ENCODE results near the gene CROCC.
A peak's percentile ranks its signal among the peaks of the same experiment; 100 is the strongest.

The CROCC gene

DNA sequence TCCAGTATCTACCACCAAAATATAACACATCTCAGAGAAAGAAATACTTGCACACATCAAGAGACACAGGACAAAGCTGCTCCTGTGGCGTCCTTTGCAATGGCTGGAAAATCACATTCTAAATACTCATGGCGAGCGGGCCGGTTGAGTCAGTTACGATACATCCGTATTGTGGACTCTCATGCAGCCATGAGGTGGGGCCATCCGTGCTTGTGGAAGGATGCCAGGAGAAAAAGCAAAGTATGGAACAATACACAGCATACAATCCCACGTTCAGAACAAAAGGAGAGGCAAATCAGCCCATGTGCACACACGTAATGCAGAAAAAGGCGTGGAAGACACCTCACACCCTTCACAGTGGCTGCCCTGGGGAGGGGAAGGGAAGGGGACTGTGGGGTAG, 76.9 kb downstream of the CROCC start:
- H3K4me3 ChIP-seq (ENCODE audit: low read length): no peak overlapping the region
- no peak for DNase-seq (ENCODE audit: low read depth, low spot score)

DNA sequence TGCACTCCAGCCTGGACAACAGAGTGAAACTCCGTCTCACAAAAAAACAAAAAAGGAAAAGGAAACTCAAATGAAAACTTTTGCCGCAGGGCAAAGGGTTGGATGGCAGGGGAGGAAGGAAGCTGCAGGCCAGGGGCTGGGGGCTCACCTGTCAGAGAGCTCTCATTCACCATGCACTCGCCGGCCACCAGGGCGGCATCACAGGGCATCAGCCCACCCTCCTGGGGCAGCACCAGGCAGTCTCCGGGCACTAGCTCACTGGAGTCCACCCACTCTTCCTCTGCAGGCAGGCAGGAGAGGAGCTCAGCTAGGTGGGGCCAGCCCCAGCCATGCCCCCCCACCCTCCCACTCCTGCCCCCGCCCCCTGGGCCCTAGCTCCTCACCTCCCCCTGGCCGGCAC, 78.1 kb downstream of the CROCC start:
- no peak for DNase-seq (ENCODE audit: low read depth, low spot score)
- H3K4me3 ChIP-seq (ENCODE audit: low read length): no peak overlapping the region

DNA sequence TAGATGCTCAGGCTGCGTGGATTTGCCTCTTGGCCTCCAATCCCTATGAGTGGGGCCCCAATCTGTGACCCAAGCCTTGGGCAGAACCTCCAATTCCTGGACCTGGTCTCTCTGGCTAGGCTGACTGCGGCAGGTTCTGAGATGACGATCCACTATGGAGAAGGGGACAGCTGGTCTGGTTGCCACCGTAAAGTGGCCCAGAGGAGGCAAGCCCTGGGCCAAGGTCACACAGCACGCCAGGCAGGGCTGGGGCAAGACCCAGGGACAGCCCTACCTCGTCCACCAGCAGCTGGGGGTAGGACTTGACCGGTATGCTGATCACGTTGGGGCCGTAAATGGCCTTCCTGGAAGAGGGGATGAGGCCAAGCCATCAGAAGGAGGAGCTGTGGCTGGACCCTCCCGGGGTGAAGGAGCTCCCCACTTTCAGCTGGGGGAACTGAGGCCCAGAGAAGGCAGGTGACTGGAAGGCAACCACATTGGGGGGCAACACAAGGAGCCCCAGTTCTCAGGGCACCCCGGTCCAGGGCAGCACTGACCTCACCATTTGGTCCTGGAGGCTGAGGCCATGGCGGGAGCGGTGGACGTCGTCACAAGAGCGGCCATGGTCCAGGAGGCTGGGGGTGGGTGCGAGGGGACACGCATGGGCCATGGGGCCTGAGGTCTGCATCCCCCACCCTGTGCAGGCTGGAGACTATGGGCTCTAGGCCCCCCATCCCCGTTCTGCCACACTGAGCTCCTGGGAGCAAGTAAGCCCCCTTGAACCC, 80.2 kb downstream of the CROCC start:
- H3K4me3 ChIP-seq (ENCODE audit: low read length): no peak overlapping the region
- no peak for DNase-seq (ENCODE audit: low read depth, low spot score)

DNA sequence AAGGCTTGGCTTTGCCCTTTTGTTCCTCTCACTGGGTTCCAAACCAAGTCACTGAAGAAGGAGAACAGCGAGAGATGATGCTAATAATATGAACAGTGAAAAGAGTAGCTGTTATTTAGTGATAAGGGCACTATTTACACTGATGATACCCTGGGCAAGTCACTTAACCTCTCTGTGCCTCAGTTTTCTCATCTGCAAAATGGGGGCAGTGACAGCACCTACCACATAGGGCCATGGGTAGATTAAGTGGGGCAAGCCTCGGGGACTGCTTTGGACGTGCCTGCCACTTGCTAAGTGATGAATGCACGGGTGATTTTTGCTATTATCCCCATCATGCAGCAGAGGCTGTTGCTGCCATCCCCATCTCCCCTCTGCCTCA, 80.8 kb downstream of the CROCC start:
- no peak for DNase-seq (ENCODE audit: low read depth, low spot score)

DNA sequence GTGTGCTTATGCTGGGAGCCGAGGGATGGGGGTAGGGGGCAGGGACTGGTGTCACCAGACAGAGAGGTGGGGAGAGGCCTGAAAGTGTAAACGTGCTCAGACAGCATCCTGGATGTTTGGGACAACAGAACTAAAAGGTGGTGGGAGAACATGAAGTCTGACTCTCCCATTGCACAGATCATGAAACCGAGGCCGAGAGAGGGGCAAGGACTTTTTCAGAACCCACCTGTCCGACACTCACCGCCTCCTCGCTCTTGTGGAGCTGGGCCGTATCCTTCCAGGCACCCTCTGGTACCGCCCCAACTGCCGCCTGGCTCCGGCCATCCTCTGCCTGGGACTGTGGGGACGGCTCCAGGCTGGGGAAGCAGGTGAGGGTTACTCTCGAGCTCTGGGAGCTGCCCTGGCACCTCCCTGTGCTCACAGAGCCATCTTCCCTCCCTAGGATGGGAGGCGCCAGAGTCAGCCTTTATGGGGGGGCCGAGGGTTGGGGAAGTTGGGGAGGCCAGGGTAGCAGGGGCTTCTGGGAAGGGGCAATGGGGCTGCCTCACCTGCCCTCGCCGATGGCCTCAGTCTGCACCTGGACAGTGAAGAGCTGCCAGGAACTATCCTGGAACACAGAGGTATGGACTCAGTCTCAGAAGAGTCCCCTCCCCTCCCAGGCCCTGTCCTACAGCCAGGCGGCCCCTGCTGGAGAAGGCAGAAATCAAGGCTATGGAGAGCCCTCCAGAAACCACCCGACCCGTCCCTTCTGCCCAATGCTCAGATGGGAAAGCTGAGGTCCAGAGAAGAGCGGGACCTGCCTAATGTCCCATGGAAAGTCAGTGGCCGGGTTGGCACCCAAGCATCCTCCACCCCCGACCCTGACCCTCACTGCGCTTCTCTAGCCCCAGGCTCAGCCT, 83.0 kb downstream of the CROCC start:
- DNase-seq (ENCODE audit: low read depth, low spot score): no peak
- no peak overlapping the region for H3K4me3 ChIP-seq (ENCODE audit: low read length)

More for the DNA sequence above, 80.8 kb downstream of the CROCC start:
- H3K4me3 ChIP-seq (ENCODE audit: low read length): no peak overlapping the region

DNA sequence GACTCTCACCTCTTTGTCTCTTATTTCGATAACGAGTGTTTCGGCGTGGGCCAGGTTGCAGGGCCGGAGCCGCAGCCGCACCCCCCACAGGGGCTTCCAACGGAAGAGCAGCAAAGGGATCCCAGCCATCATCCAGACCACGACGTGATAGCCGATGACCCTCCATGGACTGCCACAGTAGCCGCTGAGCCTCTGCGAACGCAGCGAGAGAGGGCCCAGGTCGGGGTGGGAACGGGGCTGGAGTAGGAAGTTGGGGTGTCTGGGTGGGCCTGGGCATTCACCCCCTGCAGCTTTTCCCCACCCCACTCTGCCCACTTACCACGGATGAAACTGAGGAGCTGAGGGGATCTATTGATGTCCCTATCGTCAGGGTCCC, 83.6 kb downstream of the CROCC start:
- DNase-seq (ENCODE audit: low read depth, low spot score): no peak

DNA sequence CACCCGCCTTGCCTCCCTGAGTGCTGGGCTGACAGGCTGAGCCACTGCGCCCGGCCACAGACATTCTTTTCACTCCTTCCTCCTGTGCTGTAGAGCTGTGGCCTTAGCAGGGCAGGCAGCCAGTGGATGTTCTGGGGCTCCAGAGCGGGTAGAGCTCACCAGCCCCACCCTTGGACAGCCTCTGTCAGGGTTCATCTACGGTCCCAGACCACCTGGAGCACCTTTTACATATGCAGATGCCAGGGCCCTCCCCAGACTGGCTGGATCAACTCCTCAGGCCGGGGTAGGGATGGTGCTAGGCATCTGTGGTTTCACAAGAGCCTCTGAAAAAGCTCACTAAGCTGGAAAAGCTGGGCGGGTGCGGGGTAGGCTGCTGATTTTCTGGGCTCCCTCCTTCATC, 85.4 kb downstream of the CROCC start:
- DNase-seq (ENCODE audit: low read depth, low spot score): no peak
- H3K4me3 ChIP-seq (ENCODE audit: low read length): no peak overlapping the region

More for the DNA sequence above, 83.6 kb downstream of the CROCC start:
- H3K4me3 ChIP-seq (ENCODE audit: low read length): no peak overlapping the region

DNA sequence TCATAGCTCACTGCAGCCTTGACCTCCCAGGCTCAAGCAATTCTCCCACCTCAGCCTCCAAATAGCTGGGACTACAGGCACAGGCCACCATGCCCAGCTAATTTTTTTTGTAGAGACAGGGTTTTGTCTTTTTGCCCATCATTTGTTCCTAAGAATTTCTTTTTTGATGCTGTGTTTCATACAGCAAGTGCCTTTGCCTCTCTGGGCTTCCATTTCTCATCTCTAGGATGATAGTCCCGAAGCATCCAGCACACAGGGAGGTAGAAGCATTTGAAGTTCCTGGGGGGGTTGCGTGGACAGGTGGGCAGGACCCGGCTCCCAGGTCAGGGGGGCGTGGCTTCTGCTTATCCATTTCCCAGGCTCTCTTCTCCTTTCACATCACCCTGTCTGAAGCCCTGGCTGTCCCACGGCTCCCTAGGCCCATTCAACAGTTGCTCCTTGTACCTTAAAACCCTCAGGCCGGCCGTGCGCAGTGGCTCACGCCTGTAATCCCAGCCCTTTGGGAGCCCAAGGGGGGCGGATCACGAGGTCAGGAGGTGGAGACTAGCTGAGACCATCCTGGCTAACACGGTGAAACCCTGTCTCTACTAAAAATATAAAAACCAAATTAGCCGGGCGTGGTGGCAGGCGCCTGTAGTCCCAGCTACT, 86.6 kb downstream of the CROCC start:
- no peak overlapping the region for H3K4me3 ChIP-seq (ENCODE audit: low read length)
- DNase-seq (ENCODE audit: low read depth, low spot score): no peak

DNA sequence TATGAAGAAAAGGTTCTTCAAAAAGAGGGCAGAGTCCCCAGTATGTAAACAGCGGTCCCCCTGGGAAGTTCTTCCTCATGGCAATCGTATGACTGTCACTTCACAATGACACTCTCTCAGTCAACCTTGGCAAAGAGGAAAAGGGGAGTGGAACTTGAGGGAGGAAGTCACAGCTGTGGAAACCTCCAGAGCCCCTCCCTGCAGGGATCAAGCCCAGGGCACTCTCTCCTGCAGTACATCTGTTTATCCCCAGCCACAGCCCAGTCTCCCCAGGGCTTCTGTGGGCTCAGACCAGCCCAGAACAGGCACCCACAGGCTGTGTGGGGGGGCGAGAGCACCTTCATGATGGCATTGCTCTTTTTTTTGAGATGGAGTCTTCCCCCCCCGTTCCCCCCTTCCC, 88.0 kb downstream of the CROCC start:
- DNase-seq (ENCODE audit: low read depth, low spot score): no peak
- H3K4me3 ChIP-seq (ENCODE audit: low read length): no peak overlapping the region

DNA sequence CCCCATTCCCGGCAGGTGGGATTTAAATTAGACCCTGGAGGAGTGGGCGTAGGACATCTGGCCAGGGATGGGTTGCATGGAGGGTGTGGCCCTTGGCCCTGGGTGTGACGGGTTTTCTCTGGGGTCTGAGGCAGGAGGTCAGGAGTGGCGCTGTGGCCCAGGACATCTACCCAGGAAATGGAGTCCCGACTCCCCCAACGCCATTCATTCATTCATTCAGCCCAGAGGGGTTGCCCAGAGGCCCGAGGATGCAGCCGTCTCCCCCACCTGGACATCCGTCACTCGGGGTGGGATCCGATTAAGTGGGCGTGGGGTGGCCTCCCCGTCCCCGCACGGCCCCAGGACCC, 89.3 kb downstream of the CROCC start:
- peak overlapping the region; percentile 71 for H3K4me3 ChIP-seq (ENCODE audit: low read length)
- no peak for DNase-seq (ENCODE audit: low read depth, low spot score)

DNA sequence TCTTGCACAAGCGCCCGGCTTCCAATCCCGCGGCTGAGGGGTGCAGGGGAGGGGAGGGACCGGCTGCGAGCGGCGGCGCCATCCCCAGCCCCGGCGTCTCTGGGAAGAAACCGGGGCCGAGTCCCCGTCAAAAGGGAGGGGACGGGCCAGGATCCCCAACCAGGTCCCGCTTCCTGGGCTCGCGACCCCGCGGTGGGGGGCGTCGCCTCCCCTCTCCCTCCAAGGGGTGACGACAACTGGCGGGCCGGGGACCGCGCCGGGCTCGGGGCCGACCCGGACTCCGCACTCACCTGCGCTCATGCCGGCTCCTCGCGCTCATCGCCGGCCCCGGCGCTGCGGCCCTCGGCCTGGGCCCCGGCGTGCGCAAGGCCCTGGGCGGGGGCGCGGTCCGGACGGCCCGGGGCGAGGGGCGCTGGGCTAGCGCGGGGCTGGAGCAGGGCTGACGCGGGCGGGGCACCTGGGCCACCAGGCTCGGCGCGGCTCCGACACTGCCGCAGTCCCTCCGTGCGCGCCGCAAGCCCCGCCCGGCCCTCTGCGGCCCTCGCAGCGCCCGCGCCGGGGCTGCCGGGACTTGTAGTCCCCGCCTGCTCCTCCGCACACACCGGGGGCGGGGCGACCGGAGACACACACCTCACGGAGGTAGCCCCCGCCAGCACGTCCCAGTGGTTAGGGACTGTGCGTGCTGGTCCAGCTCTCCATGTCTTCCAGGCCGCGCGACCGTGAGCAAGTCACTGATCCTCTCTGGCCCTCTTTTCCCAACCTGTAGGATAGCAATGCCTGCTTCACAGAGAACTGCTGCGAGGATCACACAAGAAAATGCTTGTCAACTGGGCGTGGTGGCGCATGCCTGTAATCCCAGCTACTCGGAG, 89.9 kb downstream of the CROCC start, which contains the start of gene ATP13A2:
TSS of gene ATP13A2 (minus strand) at position 490 of the 869 bp plus-strand sequence. CDS start at position 300, 190 bp downstream.
- DNase-seq (ENCODE audit: low read depth, low spot score): peak; percentile 66
- H3K4me3 ChIP-seq (ENCODE audit: low read length): peak within 1 kb of the TSS; percentile 71

DNA sequence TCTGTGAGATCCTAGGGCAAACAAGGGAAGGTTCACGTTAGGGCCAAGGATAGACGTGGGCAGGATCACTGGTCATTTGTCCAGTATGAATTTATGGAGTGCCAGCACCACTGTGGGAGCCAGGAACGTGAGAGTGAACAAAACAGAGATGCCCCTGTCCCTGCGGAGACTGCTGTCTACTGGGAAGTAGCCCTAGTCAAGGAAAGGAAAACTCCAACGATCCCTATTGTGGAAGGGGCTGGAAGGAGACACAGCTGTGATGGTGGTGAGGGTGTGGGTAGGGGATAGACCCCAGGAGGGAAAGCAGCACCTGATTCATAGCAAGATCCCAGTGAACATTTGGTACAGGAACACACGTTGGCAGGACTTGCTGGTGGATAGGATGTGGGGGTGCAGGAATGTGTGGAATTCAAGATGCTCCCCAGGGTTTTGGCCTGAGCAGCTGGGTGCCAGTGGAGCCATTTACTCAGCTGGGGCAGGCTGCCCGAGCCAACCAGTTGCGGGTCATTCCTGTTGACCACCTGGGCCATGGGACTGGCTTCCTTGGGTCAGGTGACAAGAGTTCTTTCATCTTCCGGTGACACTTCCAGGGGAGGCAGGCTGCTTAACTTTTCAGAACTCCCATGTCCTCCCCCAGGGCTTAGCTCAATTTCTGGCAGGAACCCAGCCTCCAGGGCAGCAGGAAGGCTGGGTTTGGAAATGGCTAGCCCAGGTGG, 91.2 kb downstream of the CROCC start:
- no peak for DNase-seq (ENCODE audit: low read depth, low spot score)
- H3K4me3 ChIP-seq (ENCODE audit: low read length): no peak overlapping the region

DNA sequence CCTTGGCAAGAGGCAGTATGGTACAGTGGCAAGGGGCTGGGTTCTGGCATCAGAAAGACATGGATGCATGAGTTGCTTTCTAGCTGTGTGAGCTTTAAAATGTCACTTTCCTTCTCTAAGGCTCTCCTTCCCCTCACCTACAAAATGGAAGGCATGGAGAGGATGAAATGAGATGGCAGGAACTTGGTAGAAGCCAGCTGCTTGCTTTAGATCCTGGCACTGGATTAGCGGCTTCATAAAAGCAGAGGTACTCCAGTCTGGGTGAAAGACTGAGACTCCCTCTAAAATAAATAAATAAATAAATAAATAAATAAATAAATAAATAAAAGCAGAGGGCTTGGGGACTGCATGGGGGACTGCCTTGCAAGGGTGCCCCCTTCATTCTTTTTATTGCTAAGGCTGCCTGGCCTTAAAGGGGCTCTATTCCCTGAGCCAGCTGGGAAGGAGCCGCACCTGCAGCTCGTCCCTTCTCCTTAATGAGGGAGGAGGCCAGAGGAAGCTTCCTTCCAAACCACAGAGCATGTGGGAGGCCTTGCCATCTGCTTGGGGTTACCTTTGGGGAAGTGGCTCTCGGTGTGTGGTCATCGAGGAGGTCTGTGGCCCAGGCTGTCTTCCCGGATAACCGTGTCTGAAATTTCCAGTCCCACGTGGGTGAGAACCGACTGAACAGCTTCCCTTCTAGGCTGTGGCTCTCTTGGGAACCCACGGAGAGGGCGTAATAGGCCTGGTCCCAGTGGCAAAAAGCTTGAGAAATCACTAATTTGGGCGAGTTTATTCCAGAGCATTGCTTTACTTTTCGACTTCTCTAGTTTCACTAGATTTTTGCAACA, 92.0 kb downstream of the CROCC start:
- H3K4me3 ChIP-seq (ENCODE audit: low read length): no peak overlapping the region
- peak; percentile 16 for DNase-seq (ENCODE audit: low read depth, low spot score)

DNA sequence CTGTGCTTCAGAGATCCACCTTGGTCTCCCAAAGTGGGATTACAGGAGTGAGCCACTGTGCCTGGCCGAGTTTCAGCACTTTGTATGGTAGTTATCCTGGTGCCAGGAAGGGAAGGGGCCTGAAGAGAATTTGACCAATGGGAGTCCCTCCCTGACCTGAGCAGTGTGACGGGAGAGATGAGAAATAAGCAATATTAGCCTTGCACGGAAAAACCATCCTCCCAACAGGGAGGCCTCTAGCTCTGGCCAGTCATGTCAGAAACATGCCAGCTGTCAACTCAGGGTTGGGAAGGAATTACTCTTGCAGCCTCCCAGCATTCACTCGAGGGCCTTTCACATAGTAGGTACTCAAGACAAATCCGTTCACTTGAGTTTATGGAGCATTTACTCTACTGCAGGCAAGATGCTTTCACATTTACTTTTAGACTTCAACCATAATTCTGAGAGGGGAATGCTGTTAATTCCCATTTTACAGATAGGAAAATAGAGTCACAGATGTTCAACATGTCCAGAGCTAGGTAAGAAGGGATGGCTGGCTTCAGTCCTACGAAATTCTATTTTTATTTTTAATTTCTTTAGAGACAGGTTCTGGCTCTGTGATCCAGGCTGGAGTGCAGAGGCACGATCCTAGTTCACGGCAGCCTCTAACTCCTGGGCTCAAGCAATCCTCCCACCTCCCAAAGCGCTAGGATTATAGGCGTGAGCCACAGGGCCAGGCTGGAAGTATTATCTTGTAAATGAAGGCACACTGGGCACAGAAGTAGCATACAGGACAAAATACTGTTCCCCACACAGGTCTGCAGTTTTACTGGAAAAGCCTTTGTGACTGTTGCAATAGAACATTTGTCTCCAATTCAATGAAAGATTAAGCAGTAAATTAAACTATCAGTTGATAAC, 93.2 kb downstream of the CROCC start:
- H3K4me3 ChIP-seq (ENCODE audit: low read length): no peak overlapping the region
- DNase-seq (ENCODE audit: low read depth, low spot score): no peak

DNA sequence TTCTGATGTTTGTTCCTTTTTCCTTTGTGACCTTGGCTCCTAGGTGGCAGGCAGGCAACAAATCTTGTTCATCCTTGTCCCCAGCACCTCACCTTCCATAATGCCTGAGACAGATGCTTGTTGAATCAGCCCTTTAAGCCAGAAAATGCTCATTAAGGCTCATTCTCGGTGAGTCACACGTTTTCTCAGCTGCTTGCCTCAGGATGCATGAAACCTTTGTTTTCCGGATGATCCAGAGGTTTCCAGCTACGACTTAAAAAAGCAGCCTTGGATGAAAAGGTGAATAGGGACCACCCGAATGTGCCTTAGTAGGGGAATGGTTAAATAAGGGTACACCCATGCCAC, 94.6 kb downstream of the CROCC start:
- H3K4me3 ChIP-seq (ENCODE audit: low read length): no peak overlapping the region
- no peak for DNase-seq (ENCODE audit: low read depth, low spot score)

DNA sequence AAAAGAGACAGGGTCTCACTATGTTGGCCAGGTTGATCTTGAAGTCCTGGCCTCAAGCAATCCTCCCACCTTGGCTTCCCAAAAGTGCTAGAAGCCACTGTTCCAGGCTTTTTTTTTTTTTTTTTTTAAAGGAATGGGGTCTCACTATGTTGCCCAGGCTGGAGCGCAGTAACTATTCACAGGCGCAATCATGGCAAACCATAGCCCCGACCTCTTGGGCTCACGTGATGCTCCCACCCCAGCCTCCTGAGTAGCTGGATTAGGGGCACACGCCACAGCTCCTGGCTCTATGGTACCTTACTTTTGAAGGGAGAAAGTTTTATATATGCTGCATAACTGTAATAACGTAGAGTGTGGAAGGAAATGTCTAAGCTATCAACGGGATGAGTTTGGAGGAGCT, 95.7 kb downstream of the CROCC start:
- no peak overlapping the region for H3K4me3 ChIP-seq (ENCODE audit: low read length)
- no peak for DNase-seq (ENCODE audit: low read depth, low spot score)

DNA sequence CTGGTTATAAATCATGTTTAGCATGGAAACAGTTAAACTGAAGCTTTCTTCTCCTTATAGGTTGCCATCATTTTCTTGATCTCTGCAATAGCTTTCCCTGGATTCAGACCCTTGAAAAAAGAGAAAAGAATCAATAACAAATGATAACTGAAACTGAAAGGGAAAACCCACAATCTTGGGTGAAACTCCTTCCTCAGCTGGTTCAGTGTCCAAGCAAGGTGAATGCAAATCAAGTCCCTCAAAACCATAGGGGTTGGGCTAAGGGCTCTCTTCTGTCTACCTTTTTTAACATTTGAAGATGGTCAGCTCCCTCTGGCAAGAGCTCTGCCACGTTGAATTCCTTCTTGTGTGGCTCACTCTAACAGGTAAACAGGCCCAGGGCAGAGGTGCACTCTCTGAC, 97.1 kb downstream of the CROCC start:
- DNase-seq (ENCODE audit: low read depth, low spot score): no peak
- no peak overlapping the region for H3K4me3 ChIP-seq (ENCODE audit: low read length)

Data from Jurkat, Clone E6-1 (cell line).